GM18870 (cell line): ENCODE results near the gene PNPT1.

ENCODE experiments used
- ATAC-seq: cut with Tn5 transposase; IDR thresholded peaks from one replicate; pipeline ENCODE4 v1.9.1; 2021; ENCODE audit warnings: moderate library complexity; ENCODE audit not compliant: unreplicated experiment

The PNPT1 gene

DNA sequence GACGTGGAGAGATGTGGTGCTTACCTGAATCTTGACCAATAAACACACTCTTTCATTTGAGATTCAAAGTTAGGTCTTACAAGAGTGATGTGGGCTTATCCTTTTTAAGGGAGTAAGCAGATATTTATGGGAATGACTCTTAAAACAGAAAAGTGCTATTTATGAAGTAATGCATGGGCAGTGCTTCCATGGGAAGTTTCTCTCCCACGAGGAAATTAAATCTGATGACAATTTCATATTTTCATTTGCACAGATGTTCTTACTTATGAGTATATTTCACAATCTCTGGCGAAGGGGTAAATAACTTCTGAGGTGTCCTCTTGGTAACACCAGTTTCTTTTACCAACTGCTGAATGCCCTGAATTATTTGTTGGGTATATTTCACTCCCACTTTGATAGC, 21.0 kb downstream of the PNPT1 start:
- no peak for ATAC-seq

DNA sequence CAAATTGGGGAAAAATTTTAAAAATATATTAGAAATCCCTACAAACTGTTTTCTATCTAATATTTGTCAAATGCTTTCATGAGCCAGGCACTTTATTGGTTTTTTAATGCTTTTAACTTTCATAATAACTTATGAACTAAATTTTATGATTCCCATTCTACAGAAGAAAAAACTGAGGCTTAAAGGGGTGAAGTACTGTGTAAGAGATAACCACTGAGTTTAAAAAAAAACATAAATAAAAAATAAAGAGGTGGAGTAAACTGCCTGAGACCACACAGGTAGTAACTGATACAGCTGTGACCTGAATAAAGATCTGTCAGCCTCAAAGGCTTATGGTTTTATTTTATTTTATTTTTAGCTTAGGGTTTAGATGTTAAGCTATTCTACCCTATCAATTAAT, 24.7 kb downstream of the PNPT1 start:
- no peak for ATAC-seq

DNA sequence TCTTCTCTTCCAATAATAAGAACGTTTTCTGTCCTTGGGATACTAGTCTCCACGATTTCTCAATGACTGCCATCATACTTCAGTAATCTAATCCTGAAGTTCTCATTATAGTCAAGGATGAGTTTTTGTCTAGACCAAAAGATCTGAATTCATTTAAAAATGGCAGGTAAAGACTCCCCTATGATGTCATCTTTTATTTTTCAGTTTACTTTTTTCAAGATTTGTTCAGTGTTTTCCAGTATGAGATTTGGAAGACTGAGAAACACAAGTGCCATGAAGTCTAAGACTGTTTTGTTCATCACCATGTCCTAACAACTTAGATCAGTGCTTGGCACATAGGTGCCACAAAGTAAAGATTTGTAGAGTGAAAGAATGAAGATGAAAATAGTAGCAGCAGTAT, 40.4 kb downstream of the PNPT1 start:
- no peak for ATAC-seq

DNA sequence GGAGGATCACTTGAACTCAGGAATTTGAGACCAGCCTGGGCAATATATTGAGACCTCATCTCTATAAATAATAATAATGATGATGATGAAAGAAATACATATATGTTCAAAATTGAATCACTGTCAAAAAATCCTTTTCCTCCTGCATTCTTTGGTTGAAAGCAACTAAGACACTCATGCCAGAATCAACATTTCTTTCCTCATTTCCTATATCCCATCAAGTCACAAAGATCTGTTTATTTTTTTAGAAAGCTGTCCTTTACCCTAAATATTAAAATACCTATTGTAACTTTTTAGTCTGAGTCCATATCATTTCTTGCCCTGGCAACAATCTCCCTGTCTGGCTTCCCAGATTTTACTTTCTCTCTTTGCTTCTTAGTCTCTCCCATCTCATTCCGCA, 44.4 kb downstream of the PNPT1 start:
- ATAC-seq, result no peak

DNA sequence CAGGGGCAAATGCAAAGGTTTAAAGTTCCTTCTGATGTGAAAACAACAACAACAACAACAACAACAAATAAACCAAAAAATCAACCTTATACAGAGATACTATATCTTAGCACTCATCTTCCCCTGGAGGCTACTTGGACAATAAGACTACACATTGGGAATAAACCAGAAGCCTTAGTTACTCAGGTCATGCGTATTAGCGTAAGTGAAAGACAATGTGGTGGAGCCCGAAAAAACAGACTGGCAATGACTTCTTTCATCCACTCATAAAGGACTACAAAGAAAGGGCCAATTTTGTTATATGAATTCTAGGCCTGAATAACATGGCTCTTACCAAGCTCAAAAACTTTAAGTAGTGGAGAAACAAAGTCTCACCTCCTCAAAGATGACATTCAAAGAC, 56.8 kb downstream of the PNPT1 start:
- no peak for ATAC-seq

DNA sequence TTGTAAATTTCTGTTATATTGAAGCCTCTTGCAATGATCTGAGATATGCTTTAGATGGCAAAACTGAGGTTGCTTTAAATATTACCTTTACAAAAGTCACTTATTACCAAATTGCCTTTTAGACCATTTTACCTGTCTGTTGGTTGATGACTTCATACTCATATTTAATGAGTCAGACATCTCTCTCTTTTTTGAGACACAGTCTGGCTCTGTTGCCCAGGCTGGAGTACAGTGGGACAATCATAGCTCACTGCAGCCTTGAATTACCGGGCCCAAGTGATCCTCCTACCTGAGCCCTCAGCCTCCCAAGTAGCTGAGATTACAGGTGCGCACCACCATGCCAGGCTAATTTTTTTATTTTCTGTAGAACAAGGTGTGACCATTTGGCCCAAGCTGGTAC, 64.7 kb downstream of the PNPT1 start:
- no peak for ATAC-seq

DNA sequence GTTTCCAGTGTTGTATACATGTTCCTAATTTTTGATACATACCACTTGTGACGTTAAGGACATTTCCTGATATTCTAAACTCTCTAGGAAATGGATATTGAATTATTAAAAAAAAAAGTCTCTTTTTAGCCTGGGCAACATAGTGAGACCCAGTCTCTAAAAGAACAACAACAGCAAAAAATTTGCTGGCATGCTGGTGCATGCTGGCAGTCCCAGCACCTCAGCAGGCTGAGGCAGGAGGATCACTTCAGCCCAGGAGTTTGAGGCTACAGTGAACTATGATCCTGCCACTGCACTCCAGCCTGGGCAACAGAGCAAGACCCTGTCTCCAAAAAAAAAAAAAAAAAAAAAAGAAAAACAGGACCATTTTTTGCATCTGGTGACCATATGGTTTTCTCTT, 65.7 kb downstream of the PNPT1 start:
- ATAC-seq, result no peak

DNA sequence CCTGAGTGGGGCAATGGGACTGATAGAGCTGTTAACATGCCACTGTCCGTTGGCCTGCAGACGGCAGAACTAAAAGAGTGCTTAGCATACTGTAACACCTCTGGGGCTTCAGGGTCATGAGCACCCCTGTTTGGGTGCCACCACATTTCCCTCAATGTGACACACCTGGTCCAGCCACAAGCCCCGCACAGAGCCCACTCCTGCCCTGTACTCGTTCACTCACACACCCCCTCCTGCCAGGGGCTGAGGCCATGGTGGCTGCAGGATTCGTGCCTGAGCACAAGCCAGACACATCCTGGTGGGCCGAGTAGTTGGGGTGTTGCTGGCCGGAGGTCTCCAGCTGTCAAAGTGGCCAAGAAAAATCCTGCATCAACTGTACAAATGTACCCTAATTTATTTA, 71.8 kb downstream of the PNPT1 start:
- no peak for ATAC-seq

DNA sequence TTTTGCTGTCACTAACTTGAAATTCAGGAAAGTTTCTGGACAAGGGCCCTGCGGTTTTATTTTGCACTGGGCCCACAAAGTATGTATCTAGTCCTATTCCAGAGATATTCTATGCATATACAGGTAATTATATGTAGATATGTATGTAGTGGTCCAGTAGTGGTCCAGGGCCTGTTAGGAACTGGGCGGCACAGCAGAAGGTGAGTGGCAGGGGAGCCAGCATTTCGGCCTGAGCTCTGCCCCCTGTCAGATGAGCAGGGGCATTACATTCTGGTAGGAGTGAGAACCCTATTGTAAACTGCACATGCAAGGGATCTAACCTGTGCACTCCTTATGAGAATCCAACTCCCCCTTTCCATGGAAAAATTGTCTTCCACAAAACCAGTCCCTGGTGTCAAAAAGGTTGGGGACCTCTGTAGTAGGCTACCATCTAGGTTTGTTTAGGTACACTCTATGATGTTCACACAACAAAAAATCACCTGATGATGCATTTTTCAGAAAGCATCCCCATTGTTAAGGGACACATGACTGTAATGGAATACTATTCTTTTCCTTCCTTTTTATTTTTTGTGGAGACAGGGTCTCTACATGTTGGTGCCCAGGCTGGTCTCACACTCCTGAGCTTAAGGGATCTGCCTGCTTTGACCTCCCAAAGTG, 73.4 kb downstream of the PNPT1 start:
- ATAC-seq, result no peak

DNA sequence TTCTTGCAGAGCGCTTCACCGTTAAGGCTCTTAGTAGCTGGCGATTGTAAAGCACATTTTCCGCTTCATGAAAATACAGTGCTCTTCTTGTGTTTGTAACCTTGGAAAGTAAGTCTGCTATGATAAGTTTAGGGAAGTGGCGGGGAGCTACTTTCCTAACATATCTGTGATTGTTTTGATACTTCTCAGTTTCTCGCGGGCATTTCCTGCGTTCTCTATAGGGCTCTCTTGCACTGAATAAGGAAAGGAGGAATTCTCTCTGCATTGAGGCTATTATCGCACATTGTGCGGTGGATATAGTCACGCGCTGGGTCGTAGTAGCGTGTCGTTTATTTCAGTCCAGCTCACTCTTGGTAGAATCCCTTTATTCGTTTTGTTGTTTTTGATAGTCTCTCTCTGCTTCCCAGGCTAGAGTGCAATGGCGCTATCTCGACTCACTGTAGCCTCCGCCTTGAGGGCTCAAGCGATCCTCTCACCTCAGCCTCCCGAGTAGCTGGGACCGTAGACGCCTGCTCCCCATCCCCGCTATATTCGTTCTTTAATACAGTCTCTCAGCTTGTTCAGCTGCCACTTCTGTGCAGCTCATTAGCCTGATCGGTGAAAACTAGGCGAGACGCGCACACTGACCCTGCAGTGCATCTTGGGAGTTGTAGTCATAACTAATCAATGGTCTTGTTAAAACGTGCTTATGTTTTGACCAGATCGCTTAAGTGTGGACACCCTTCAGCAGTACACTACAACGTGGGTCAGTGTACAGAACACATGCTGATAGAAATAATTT, 75.2 kb downstream of the PNPT1 start:
- peak; percentile 41 for ATAC-seq

DNA sequence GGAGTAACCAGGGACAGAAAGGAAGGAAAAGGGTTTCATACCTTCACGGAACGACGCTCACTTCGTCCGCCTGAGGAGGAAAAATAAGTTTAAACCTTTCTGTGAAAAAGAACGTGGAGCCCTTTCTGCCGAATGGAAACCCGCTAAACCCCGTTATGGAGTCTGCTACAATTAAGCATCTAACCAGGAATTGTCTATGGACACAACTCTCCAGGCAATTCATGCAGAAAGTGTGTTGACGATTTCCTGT, 75.7 kb downstream of the PNPT1 start:
- no peak for ATAC-seq

DNA sequence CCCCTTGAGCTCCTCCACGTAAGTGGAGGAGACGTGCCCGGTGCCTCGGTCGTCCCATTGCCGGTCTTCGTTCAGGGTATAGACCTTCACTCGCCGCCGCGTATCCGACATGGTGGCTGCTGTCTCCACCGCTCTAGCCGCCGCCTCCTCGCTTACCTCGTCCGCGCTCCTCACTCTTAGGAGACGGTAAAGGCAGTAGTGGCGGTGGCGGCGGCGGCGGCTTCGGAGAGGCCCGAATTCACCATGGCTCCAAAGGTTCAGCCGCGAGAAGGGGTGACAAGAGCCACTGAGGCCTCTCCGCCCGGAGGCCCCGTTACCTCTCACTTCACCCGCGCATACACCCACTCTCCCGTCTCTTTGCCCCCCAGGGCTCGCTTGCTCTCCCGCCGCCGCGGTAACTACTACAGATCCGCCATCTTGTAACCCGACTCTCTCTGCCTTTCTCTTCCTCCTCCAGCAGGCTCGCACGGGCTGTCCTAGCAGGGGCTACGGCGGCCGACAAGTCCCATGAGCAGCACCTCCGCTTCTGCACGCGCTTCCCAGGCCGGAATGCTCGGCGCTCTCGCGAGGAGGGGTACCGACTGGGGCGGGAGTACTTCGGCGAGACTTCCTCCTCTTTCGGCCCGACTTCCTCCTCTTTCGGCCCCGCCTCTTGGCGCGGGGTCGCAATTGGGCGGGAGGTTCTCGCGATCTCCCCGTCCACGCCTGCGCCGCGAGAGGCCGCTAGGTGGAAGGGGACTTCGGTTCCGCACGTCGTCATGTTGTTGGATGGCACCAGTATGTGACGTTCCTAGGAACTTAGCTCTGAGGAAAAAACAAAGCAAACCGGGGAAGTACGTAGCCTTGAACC, 76.2 kb downstream of the PNPT1 start, which contains the start of gene PPP4R3B:
TSS of gene PPP4R3B (minus strand) at position 448 of the 850 bp plus-strand sequence. CDS start at position 111, 337 bp downstream.
- ATAC-seq, result peak; percentile 69

DNA sequence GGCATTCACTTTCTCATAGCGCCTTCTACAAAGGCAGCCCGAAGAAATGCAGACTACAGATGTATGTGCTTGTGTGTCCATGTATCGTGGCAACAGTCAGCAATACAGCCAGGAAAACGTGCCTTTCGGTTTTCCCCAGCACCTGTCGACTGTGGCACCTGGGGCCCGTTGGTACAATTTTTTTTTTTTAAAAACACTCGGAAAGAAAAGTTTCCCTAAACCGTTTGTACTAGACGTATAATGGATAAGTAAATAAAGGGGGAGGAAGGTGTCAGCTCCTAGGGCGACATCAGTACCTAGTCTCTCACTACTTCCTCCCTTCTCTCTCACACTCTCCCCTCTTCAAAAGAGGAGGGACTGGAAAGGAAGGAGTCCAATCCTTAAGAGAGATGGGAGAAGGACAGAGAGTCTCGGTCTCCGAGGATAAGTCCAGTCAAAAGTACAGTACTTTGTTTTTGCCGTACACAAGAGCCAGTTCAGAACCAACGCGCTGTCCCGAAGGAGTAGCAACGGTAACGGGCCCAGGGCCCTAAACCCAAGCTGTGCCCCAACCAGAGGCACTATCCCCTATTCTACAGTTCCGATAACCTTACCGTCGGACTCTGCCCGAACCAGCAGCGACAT, 77.0 kb downstream of the PNPT1 start:
- ATAC-seq, result peak; percentile 18

DNA sequence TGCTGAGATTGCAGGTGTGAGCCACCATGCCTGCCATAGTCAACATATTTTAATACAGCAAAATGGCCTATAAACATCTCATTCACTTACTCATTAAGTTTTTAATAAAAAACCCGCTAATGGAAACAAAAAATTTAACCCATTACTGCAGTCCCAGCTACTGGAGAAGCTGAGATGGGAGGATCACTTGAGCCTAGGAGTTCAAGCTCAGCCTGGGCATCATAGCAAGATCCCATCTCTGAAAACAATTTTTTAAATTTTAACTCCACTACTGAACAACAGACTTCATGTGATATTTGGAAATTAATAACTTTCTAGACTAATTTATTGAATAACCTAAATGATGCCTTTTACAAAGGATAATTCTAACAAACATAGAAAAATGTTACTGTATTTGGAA, 81.6 kb downstream of the PNPT1 start:
- ATAC-seq, result no peak

DNA sequence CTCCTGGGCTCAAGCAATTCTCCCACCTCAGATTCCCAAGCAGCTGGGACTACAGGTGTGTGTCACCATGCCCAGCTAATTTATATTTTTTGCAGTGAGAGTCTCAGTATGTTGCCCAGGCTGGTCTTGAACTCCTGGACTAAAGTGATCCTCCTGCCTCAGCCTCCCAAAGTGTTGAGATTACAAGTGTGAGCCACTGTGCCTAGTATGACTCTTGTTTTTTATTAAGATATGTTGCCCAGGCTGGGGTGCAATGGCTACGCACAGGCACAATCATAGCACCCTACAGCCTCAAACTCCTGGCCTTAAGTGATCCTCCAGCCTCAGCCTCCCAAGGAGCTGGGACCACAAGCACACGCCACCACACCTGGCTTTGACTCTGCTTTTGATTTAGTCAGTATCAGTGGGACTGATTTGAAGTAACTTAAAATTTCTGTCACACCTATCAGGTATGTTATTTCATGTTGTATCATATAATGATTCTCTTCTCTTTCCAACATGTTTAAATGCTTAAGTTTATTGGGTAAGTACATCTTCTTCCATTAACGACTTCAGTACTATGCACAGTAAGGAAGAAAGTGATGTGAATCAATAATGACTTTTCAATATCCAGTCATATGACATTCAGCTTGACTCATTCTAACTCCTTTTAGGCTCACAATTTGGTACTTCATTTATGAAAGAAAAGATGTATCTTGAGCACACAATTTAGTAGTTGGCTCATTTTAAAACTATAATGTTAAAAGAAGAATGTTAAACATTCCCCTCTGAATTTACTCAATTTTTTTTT, 82.5 kb downstream of the PNPT1 start:
- ATAC-seq, result no peak

DNA sequence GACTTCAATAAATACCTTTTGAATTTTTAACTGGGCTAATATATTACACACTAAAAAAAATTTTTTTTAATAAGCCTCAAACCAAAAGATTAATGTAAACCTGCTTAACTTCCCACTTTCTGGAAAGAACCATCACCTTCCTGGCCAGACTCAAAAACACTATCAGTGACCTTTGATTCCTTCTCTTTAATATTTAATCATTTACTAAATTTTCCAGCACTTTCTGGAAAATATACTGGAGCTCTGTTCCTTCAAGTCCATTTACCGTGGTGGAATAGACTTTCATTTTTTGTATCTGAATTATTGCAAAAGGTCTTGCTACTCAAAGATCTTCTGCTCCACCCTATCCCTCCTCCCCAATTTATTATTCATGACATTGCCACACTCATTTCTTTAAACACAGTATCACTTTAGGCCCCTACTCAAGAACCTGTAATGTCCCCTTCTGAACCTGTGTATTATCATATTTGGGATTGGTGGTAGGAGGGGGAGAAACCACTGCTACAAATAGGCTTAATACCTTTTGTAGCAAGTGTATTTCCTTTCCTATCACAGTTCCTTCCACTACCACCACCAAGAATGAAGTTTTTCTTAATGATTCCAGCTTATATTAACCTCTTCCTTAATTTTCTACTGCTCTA, 83.6 kb downstream of the PNPT1 start:
- ATAC-seq, result no peak

DNA sequence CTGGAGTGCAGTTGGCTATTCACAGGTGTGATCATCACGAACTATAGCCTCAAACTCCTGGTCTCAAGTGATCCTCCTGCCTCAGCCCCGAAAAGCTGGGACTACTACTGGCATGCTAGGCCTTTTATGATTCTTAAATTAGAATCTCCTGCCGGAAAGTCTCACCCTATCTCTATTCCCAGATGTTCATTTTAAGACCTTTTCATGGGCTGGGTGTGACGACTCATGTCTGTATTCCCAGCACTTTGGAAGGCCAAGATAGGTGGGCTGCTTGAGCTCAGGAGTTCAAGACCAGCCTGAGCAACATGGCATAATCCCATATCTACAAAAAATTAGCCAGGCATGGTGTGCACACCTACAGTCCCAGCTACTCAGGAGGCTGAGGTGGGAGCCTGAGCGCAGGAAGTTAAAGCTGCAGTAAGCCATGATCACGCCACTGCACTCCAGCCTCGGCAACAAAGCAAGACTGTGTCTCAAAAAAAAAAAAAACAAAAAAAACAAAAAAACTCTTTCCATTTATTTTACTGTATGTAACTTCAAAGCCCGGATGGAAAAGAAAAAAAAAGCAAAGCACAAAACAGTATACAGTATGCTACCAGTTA, 84.3 kb downstream of the PNPT1 start:
- ATAC-seq, result no peak

DNA sequence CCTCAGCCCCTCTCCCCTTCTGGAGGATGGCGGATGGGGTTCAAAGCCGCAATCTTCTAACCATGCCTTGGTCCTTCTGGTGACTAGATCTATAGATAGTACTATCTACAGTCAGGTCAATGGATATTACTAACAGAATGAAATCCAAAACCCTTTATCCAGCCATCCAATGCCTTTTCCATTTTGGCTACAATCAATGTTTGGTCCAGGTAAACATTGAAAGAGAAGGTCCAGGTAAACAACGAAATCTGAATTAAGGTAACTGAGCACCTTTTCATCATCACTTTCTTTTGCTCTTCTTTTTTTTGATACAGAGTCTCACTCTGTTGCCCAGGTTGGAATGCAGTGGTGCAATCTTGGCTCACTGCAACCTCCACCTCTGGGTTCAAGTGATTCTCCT, 85.9 kb downstream of the PNPT1 start:
- ATAC-seq, result no peak

DNA sequence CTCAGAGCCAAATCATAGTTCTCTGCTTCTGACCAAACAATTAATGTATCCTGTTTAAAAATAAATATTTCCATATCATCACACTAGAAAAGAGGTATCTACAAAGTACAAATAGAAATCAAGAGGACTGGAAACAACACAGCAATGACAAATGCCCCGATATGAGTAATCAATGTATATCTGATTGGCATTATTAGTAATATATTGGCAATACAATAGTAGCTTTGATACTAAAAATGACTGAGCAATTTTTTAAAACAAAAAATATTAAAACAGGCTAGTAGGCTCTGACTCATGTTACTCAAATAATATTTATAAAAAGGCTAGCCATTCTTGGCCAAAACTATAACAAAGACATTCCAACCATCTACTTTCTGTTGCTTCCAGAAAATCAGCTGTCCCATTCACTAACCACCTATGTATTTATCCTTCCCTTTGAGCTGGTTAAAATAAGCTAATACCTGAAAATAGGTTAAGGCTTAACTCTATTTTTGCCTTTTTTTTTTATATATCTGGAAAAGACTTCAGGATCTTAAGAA, 89.5 kb downstream of the PNPT1 start:
- ATAC-seq, result no peak

DNA sequence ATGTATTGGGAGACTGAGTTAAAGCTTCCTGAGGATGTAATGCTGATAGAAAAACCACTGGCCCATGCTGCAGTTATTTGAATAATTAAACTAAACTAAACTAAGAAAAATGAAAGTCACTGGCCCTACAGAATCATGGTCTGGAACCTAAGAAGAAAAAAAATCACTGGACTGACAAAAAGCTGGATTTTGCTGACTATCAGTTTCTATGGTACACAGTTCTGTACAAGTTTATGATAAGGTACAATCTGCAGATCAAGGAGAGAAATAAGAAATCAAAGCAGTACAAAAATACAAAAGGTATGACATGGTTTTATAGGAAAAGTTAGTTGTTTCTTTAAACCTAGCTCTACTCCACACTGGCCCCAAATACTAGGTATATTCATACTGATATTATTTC, 91.8 kb downstream of the PNPT1 start:
- ATAC-seq, result no peak
